Skeletal muscle tissue (tissue), 4 donors: Measurements from ENCODE around the gene CTU2. TPM values are rescaled to one million over a fixed set of nuclear protein-coding genes. Genes with fewer than 3 reads are reported as not detected.

Experiments used
- H3K27ac ChIP-seq: one replicate; pipeline ENCODE4 v1.7.0; 2013; ENCODE audit warnings: mild to moderate bottlenecking, low read depth, low read length, inconsistent platforms
- H3K27me3 ChIP-seq, 3 donors: one replicate each; pipeline ENCODE4 v1.7.0; 2013; ENCODE audit warnings: low read length in 3 of 3; ENCODE audit not compliant: control insufficient read depth in 3 of 3, insufficient read depth in 3 of 3
- H3K36me3 ChIP-seq, 3 donors: one replicate each; pipeline ENCODE4 v1.7.0; 2013; ENCODE audit warnings: low read length in 3 of 3; ENCODE audit not compliant: control insufficient read depth in 3 of 3, insufficient read depth in 3 of 3
- H3K4me1 ChIP-seq, 3 donors: one replicate each; pipeline ENCODE4 v1.7.0; 2013; ENCODE audit warnings: low read length in 3 of 3, mild to moderate bottlenecking in 3 of 3; ENCODE audit not compliant: control insufficient read depth in 3 of 3, insufficient read depth in 3 of 3
- H3K4me3 ChIP-seq, 3 donors: one replicate each; pipeline ENCODE4 v1.7.0; 2013; ENCODE audit warnings: low read length in 3 of 3
- H3K9ac ChIP-seq, 3 donors: one replicate each; pipeline ENCODE4 v1.7.0; 2013; ENCODE audit warnings: low read length in 3 of 3, mild to moderate bottlenecking in 3 of 3, moderate library complexity in 2 of 3, low read depth in 1 of 3
- H3K9me3 ChIP-seq, 3 donors: one replicate each; pipeline ENCODE4 v1.7.0; 2013; ENCODE audit warnings: low read length in 3 of 3; ENCODE audit not compliant: control insufficient read depth in 3 of 3
- total RNA-seq: library from RNA; depleted of rRNA; stranded (reverse); fragments of >200 nt; gene quantifications from one replicate; pipeline ENCODE4 v1.2.3, GENCODE V29; 2014
- donor health status: Osteomylitis.

The CTU2 gene
- total RNA-seq, 1 donor from 2014 or later: 10.4 TPM

DNA sequence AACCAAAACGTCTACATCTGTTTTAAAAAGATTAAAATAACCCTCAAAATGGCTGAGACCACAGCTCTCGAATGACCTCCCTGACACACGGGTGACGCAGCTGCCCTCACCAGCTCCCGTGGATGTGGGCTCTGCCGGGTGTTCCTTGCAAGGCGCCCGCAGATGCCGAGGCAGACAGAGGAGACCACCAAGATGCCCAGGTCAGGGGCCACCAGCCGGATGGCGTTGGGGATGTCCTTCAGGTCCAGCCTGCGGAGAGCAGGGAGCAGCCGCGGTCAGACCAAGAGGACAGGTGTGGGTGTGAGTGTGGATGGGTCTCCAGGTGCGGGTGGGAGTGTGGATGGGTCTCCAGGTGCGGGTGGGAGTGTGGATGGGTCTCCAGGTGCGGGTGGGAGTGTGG lies 35.1 kb downstream of the CTU2 start:
- H3K4me3 ChIP-seq: no peak overlapping the region
- H3K36me3 ChIP-seq: no peaks in the 10 kb centered on the region
- peaks cover 7 to 24% (median 22%) of the 10 kb centered on the region in 3 donors for H3K4me1 ChIP-seq
- H3K9ac ChIP-seq: no peak overlapping the region
- no peak overlapping the region for H3K27ac ChIP-seq
- no peaks in the 10 kb centered on the region for H3K9me3 ChIP-seq
- peaks cover 8 to 38% (median 13%) of the 10 kb centered on the region in 3 donors for H3K27me3 ChIP-seq

DNA sequence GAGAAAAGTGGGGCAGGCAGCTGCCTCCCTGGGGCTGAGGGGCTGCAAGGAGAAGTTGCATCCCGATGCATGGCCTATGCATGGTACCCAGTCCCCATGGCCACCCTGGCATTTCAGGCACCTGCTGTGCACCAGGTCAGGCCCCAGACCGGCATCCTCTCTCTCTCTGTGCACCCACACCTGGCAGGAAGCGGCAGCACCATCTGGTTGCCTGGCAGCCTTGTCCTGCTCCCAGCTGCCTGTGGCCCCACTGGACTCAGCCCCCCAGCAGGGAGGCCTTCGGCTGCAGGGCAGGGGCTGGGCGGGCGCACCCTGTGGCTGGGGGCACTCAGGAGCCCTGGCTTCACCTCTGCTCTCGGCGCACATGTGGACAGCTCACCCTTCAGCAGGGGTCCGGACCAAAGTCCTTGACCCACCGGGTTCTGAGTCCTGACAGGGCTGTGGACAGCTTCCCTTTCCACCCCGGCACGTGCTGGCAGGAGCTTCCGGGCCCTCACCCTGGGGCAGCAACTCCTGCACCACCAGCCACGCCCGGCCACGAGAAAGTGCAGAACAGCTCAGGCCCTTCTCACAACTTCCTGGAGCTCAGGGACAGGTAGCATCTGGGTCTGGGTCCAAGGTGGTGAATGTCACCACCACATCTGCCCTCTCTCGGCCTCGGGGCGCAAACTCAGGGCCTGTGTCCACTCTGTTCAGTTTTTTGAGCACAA lies 36.7 kb downstream of the CTU2 start:
- Histone ChIP-seq H3K9me3 (no peaks in the 10 kb centered on the region), H3K4me3 (no peak overlapping the region), H3K36me3 (no peaks in the 10 kb centered on the region), H3K4me1 (peaks cover 14 to 20% (median 16%) of the 10 kb centered on the region in 3 donors), H3K27me3 (peaks cover 8 to 38% (median 13%) of the 10 kb centered on the region in 3 donors), H3K9ac (no peak overlapping the region), H3K27ac (no peak overlapping the region)

DNA sequence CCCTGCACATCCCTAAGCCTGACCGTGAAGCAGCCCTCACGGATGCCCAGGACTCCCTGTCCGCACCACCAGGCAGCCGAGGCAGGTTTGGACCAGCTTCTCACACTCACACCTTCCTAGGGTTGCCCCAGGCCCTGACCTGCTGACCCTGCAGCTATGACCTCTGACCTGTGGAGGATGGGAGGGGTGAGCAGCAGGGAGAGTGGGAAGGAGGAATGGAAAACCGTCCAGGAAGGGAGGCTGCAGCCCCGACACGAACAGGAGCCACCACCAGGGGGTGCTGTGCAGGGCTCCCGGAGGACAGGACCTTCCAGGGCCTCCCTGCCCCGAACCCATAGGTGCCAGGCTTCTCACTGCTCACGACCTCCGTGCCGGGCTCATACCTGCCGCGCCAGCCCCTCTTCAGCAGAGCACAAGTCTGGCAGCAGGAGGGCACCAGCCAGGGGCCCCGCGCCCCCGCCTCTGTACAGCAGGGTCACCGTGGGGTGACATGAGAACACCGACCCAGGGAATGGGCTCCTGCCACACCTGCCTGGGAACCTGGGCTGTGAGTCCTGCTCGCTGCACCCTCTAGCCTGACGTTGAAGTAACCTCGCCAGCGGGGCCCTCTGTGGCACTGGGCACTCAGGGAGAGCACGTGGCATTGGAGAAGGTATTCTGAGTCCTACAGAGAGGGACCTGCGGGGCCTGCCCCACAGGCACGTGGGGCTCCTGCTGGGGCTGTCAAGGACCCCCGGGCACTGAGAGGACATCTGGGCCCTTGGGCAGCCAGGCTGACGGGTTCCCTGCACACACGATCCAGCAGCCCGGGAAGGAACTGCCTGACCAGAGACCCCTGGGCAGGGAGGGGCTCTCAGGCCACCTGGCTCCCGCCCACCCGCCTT lies 37.6 kb downstream of the CTU2 start:
- Histone ChIP-seq H3K9me3 (no peaks in the 10 kb centered on the region), H3K27me3 (peaks cover 8 to 33% (median 8%) of the 10 kb centered on the region in 3 donors), H3K9ac (peak overlapping the region in 1 of 3 donors; percentile 33), H3K36me3 (no peaks in the 10 kb centered on the region), H3K27ac (no peak overlapping the region), H3K4me1 (peaks cover 14 to 20% (median 16%) of the 10 kb centered on the region in 3 donors), H3K4me3 (peak overlapping the region in 1 of 3 donors; percentile 43)

DNA sequence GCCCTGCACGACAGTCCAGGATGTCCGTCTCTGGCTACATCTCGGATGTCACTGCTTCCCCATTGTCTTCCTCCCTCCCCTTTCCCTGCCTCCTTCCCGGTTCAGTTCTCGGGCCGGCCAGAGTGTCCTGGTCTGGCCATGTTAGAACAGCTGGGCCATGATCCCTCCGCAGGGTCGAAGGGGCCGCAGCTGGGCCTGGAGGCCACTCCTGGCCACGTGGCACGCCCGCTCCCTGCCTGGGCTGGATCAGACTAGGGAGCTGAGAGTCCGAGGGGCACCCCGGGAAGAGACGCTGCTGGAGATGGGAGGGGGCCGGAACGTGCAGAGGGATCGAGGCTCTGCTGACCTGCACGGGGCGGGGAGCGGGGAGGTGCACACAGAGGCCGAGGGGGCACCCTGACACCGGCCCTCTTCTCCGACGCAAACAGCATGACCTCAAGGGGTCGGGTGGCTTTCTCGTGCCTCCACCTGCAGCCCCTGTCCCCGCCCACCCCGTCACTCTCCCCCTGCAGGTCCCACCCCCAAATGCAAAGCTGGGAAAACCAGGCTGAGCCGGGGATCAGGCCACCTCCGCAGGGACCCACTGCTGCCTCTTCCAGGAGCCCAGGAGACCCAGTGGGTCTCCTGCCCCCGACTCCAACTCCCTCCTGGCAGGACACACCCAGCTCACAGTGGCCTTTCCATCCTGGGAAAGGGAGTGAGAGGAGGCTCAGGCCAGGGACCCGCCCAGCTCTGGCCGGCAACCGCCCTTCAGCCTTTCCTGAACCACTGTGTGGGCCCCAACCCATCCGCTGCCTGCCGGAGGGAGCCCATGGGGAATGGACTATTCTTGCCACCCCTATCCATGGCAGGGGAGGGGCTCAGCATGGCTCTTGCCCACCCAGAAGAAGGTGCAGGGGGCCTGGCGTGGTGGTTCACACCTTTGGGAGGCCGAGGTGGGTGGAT lies 38.5 kb downstream of the CTU2 start:
- Histone ChIP-seq H3K4me1 (peaks cover 14 to 20% (median 16%) of the 10 kb centered on the region in 3 donors), H3K9ac (no peak overlapping the region), H3K27ac (no peak overlapping the region)

DNA sequence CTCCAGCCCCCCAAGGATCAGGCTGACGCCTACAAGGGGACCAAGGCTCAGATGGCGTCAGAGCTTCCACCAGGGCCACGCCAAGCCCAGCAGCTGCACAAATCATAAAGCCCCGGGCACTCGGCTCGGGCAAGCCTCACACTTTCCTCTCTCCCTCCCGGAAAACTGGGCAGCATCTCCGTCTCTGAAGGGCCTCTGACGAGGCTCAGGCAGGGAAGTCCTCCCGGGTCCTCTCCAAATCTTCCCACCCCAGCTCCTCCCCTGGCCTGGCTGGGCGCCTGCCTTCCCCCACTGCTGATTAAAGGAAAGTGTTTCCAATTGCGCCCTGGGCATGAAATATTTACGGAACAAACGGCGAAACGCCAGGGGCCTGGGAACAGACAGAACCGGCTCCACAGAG lies 40.2 kb downstream of the CTU2 start:
- Histone ChIP-seq H3K4me3 (no peak overlapping the region), H3K9me3 (no peaks in the 10 kb centered on the region), H3K4me1 (peaks cover 14 to 20% (median 16%) of the 10 kb centered on the region in 3 donors), H3K27ac (no peak overlapping the region), H3K27me3 (peaks cover 8 to 20% (median 8%) of the 10 kb centered on the region in 3 donors), H3K9ac (no peak overlapping the region), H3K36me3 (no peaks in the 10 kb centered on the region)

More for the DNA sequence above, 38.5 kb downstream of the CTU2 start:
- peaks cover 8 to 30% (median 8%) of the 10 kb centered on the region in 3 donors for H3K27me3 ChIP-seq
- H3K36me3 ChIP-seq: no peaks in the 10 kb centered on the region
- peak overlapping the region in 1 of 3 donors; percentile 43 for H3K4me3 ChIP-seq
- no peaks in the 10 kb centered on the region for H3K9me3 ChIP-seq

DNA sequence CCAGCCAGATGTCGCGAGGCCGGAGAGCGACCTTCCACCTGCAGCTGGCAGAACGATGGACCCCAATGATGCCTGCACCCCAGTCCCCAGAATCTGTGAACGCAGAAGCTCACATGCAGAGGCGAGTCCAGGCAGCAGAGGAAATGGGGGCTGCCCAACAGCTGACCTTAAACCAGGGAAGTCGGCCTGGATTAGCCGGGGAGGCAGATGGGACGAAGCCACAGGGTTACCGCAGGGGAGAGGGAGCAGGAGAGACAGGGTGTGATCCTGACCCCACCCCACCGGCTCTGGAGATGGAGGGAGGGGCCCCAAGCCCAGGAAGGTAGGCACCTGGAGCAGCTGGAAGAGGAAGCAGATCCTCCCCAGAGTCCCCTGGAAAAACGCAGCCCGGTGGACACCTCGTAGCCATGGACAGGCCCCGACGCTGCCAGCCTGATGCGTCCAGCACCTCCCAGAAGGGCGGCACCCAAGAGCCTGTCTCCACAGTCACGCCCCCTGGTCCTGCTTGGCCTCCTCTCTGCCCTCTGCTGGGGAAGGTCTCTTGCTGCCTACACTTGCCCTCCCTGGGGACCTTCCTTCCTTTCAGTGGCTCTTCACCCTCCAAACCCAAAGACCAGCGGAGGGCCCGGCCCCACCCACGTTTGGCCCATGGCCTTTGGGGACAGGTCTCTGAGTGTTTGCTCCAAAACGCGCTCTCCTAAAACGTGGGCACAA lies 41.4 kb downstream of the CTU2 start:
- H3K36me3 ChIP-seq: no peaks in the 10 kb centered on the region
- H3K9me3 ChIP-seq: no peaks in the 10 kb centered on the region
- peaks cover 8 to 20% (median 8%) of the 10 kb centered on the region in 3 donors for H3K27me3 ChIP-seq
- H3K4me3 ChIP-seq: no peak overlapping the region
- H3K27ac ChIP-seq: no peak overlapping the region
- H3K4me1 ChIP-seq: peaks cover 14 to 20% (median 16%) of the 10 kb centered on the region in 3 donors
- no peak overlapping the region for H3K9ac ChIP-seq

DNA sequence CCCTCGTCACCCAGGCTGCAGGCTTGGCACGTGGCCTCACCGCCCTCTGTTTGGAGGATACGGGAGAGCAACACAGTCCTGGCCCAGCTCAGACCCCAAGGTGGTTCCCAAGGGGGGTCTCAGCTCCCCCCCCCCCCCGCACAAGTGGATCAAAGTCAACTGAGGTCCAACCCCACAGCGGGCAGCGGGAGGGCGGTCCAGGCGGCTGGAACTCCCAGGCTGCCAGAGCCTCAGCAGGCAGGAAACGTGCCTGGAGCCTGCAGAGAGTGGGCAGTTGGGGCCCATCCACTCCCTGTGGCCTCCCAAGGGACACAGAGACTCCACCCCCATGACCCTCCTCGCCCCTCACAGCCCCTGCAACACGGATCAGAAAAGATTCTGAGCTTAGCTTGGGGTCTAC lies 42.1 kb downstream of the CTU2 start:
- Histone ChIP-seq H3K27me3 (peaks cover 8 to 17% (median 8%) of the 10 kb centered on the region in 3 donors), H3K36me3 (no peaks in the 10 kb centered on the region), H3K9me3 (no peaks in the 10 kb centered on the region), H3K4me1 (peaks cover 14 to 19% (median 16%) of the 10 kb centered on the region in 3 donors), H3K4me3 (no peak overlapping the region), H3K27ac (no peak overlapping the region), H3K9ac (no peak overlapping the region)

DNA sequence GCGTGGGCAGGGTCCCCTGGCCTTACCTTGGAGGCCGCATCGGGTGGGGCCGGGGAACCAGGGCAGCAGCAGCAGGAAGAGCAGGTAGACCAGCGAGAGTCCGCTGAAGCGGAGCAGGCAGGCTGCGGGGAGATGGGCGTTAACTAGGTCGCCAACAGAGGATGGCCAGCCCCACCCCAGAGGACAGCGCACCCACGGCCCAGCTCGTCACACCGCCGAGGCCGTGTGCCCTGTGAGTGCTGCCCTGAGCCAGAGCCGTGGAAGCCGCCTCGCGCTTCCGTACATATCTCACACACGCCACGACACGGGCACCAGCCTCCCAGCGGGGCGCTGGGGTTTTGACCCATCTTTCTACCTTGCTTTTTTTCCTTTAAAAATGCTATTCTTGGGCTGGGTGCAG lies 43.1 kb downstream of the CTU2 start:
- no peak overlapping the region for H3K4me3 ChIP-seq
- H3K27ac ChIP-seq: no peak overlapping the region
- peaks cover 8 to 10% (median 9%) of the 10 kb centered on the region in 3 donors for H3K4me1 ChIP-seq
- no peak overlapping the region for H3K9ac ChIP-seq
- H3K36me3 ChIP-seq: no peaks in the 10 kb centered on the region
- no peaks in the 10 kb centered on the region for H3K9me3 ChIP-seq
- peaks cover 0 to 7% (median 4%) of the 10 kb centered on the region in 3 donors for H3K27me3 ChIP-seq

DNA sequence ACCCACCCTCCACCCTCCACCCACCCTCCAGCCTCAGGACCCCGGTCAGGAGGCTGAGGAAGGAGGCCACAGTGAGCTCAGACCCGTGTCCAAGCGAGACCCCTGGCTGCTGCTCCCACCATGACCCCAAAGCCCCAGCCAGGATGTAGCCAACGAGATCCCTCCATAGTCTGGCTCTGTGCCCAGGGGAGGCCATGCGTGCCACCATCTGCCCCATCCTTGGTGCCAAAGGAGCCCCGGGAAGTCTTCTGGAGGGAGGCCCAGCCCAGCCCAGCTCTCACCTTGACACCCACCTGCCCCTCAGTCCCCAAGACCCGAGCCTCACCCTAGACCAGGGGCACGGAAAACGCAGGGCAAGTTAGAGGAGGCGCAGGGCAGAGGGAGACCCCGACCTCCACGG lies 44.6 kb downstream of the CTU2 start:
- no peaks in the 10 kb centered on the region for H3K9me3 ChIP-seq
- peaks cover 0 to 3% (median 0%) of the 10 kb centered on the region in 3 donors for H3K27me3 ChIP-seq
- H3K4me1 ChIP-seq: peaks cover 3 to 6% (median 5%) of the 10 kb centered on the region in 3 donors
- H3K9ac ChIP-seq: no peak overlapping the region
- H3K27ac ChIP-seq: no peak overlapping the region
- H3K4me3 ChIP-seq: no peak overlapping the region
- H3K36me3 ChIP-seq: no peaks in the 10 kb centered on the region
